ENCODE results near the gene ERC2. TPM values are rescaled to one million over a fixed set of nuclear protein-coding genes. Genes with fewer than 3 reads are reported as not detected.

Gene ERC2
- total RNA-seq, 1 donor from 2014 or later, result 7.4 TPM

DNA sequence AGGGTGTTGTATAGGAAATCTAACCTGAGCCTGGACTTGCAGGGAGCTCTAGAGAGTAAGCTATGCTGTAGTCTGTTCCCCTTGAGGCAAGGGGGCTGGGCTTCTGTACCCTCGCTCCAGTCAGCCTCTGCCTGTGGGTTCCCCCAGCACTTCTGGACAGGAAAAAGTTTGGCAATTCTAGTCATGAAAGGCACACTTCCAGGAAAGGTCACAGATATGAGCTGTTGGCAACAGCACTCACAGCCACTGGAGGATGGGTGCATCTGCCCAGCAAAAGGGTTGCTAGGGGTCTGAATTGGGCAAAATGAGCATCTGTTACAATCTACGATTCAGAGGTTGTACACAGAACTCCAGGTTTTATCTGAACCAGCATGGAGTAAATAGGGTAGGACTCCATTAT is 281.2 kb downstream of the ERC2 start:
- Mint-ChIP-seq H3K4me3 (ENCODE audit: unreplicated experiment) (no peak overlapping the region), H3K9me3 (ENCODE audit: unreplicated experiment) (no peaks in the 10 kb centered on the region), H3K27ac (ENCODE audit: unreplicated experiment) (no peak overlapping the region), H3K27me3 (ENCODE audit: low read depth, unreplicated experiment) (no peaks in the 10 kb centered on the region), H3K36me3 (ENCODE audit: low read depth, unreplicated experiment) (no peaks in the 10 kb centered on the region), H3K4me1 (ENCODE audit: low read depth, unreplicated experiment) (no peaks in the 10 kb centered on the region)
- DNase-seq (ENCODE audit: low read depth) (no peak), FAIRE-seq (no peak)
- no peaks in the 10 kb centered on the region for H4K20me1 ChIP-seq (ENCODE audit: insufficient read depth, low read length)
- H3K27me3 ChIP-seq (ENCODE audit: insufficient read depth, low read length), result no peaks in the 10 kb centered on the region
- no peaks in the 10 kb centered on the region for H3K36me3 ChIP-seq (ENCODE audit: insufficient read depth, low read length)
- no peak overlapping the region for H2AFZ ChIP-seq (ENCODE audit: low read depth, low read length)
- no peak overlapping the region for H3K4me2 ChIP-seq (ENCODE audit: low read length)
- H3K9me3 ChIP-seq (ENCODE audit: insufficient read depth, low read depth, low read length), result no peaks in the 10 kb centered on the region
- no peak overlapping the region for H3K9ac ChIP-seq (ENCODE audit: low read length)
- H3K4me1 ChIP-seq (ENCODE audit: insufficient read depth, low read length), result no peaks in the 10 kb centered on the region
- no peak for TF ChIP-seq EZH2 (IDR thresholded peaks at IDR 0.05; ENCODE audit: insufficient read depth, low read length)
- TF ChIP-seq, protein P1, sequence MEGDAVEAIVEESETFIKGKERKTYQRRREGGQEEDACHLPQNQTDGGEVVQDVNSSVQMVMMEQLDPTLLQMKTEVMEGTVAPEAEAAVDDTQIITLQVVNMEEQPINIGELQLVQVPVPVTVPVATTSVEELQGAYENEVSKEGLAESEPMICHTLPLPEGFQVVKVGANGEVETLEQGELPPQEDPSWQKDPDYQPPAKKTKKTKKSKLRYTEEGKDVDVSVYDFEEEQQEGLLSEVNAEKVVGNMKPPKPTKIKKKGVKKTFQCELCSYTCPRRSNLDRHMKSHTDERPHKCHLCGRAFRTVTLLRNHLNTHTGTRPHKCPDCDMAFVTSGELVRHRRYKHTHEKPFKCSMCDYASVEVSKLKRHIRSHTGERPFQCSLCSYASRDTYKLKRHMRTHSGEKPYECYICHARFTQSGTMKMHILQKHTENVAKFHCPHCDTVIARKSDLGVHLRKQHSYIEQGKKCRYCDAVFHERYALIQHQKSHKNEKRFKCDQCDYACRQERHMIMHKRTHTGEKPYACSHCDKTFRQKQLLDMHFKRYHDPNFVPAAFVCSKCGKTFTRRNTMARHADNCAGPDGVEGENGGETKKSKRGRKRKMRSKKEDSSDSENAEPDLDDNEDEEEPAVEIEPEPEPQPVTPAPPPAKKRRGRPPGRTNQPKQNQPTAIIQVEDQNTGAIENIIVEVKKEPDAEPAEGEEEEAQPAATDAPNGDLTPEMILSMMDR (IDR thresholded peaks at IDR 0.05; ENCODE audit: insufficient read depth, low read depth, low read length), result no peak
- no peak overlapping the region for H3K4me3 ChIP-seq (ENCODE audit: insufficient read depth, low read depth, low read length)
- H3K27ac ChIP-seq (ENCODE audit: low read depth, low read length), result no peak overlapping the region
- no peaks in the 10 kb centered on the region for H3K79me2 ChIP-seq (ENCODE audit: insufficient read depth, low read length)

DNA sequence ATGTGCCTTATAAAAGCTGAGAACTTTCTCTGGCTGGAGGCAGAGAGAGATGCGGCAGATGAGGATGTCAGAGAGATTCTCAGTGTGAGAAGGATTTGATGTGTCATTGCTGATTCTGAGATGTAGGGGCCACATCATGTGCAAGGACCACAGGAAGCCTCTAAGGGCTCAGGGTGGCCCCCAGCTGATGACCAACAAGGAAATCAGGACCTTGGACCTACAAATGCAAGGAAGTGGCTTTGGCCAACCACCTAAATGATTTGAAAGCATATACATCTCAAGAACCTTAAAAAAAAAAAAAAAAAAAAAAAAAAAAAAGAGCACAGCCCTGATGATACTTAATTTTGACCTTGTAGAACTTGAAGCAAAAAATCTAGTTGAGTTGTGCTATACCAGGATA is 282.4 kb downstream of the ERC2 start:
- Histone ChIP-seq H2AFZ (ENCODE audit: low read depth, low read length) (no peak overlapping the region), H3K4me2 (ENCODE audit: low read length) (no peak overlapping the region), H3K4me1 (ENCODE audit: insufficient read depth, low read length) (no peaks in the 10 kb centered on the region), H3K27ac (ENCODE audit: low read depth, low read length) (no peak overlapping the region), H3K4me3 (ENCODE audit: insufficient read depth, low read depth, low read length) (no peak overlapping the region), H3K79me2 (ENCODE audit: insufficient read depth, low read length) (no peaks in the 10 kb centered on the region), H3K9ac (ENCODE audit: low read length) (no peak overlapping the region), H3K27me3 (ENCODE audit: insufficient read depth, low read length) (no peaks in the 10 kb centered on the region), H3K9me3 (ENCODE audit: insufficient read depth, low read depth, low read length) (no peaks in the 10 kb centered on the region), H4K20me1 (ENCODE audit: insufficient read depth, low read length) (no peaks in the 10 kb centered on the region), H3K36me3 (ENCODE audit: insufficient read depth, low read length) (no peaks in the 10 kb centered on the region)
- Mint-ChIP-seq H3K9me3 (ENCODE audit: unreplicated experiment) (no peaks in the 10 kb centered on the region), H3K4me1 (ENCODE audit: low read depth, unreplicated experiment) (no peaks in the 10 kb centered on the region), H3K4me3 (ENCODE audit: unreplicated experiment) (no peak overlapping the region), H3K27ac (ENCODE audit: unreplicated experiment) (no peak overlapping the region), H3K36me3 (ENCODE audit: low read depth, unreplicated experiment) (no peaks in the 10 kb centered on the region), H3K27me3 (ENCODE audit: low read depth, unreplicated experiment) (no peaks in the 10 kb centered on the region)
- FAIRE-seq (no peak), DNase-seq (ENCODE audit: low read depth) (no peak)
- TF ChIP-seq, protein P1 (IDR thresholded peaks at IDR 0.05; ENCODE audit: insufficient read depth, low read depth, low read length), result no peak
- TF ChIP-seq EZH2 (IDR thresholded peaks at IDR 0.05; ENCODE audit: insufficient read depth, low read length), result no peak

DNA sequence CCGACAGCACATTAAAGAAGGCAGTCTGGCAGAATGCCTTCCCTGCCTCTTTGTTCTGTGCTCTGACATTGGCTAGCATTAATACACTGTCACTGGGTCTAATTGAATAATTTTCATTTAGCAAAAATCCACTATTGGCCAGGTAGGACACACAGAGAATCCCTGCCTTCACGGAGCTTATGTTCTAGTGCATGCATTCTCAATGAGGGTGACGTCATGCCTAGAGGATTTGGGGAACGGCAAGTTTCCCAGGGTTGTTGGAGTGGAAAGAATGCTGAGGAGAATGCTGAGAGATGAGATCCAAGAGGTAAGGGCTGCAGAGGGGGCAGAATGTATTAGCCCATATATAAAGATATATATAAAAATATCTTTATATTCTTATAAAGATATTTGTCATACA is 284.7 kb downstream of the ERC2 start:
- FAIRE-seq, result no peak
- H3K4me3 ChIP-seq (ENCODE audit: insufficient read depth, low read depth, low read length), result no peak overlapping the region
- H3K36me3 ChIP-seq (ENCODE audit: insufficient read depth, low read length), result no peaks in the 10 kb centered on the region
- Mint-ChIP-seq H3K9me3 (ENCODE audit: unreplicated experiment) (no peaks in the 10 kb centered on the region), H3K4me3 (ENCODE audit: unreplicated experiment) (no peak overlapping the region), H3K4me1 (ENCODE audit: low read depth, unreplicated experiment) (no peaks in the 10 kb centered on the region), H3K36me3 (ENCODE audit: low read depth, unreplicated experiment) (no peaks in the 10 kb centered on the region), H3K27me3 (ENCODE audit: low read depth, unreplicated experiment) (no peaks in the 10 kb centered on the region), H3K27ac (ENCODE audit: unreplicated experiment) (no peak overlapping the region)
- H3K79me2 ChIP-seq (ENCODE audit: insufficient read depth, low read length), result no peaks in the 10 kb centered on the region
- H3K9me3 ChIP-seq (ENCODE audit: insufficient read depth, low read depth, low read length), result no peaks in the 10 kb centered on the region
- H3K27ac ChIP-seq (ENCODE audit: low read depth, low read length), result no peak overlapping the region
- TF ChIP-seq, protein P1 (IDR thresholded peaks at IDR 0.05; ENCODE audit: insufficient read depth, low read depth, low read length), result no peak
- no peak for TF ChIP-seq EZH2 (IDR thresholded peaks at IDR 0.05; ENCODE audit: insufficient read depth, low read length)
- no peak for DNase-seq (ENCODE audit: low read depth)
- H3K4me2 ChIP-seq (ENCODE audit: low read length), result no peak overlapping the region
- no peak overlapping the region for H2AFZ ChIP-seq (ENCODE audit: low read depth, low read length)
- no peaks in the 10 kb centered on the region for H4K20me1 ChIP-seq (ENCODE audit: insufficient read depth, low read length)
- no peaks in the 10 kb centered on the region for H3K27me3 ChIP-seq (ENCODE audit: insufficient read depth, low read length)
- H3K9ac ChIP-seq (ENCODE audit: low read length), result no peak overlapping the region
- no peaks in the 10 kb centered on the region for H3K4me1 ChIP-seq (ENCODE audit: insufficient read depth, low read length)

Data from astrocyte (in vitro differentiated cells and primary cell).